GM18868 (cell line): ENCODE data around the gene RSPH1.

Experiments
- ATAC-seq: cut with Tn5 transposase; IDR thresholded peaks from one replicate; pipeline ENCODE4 v1.9.1; 2021; ENCODE audit warnings: mild to moderate bottlenecking, moderate library complexity; ENCODE audit not compliant: unreplicated experiment

RSPH1 gene

DNA sequence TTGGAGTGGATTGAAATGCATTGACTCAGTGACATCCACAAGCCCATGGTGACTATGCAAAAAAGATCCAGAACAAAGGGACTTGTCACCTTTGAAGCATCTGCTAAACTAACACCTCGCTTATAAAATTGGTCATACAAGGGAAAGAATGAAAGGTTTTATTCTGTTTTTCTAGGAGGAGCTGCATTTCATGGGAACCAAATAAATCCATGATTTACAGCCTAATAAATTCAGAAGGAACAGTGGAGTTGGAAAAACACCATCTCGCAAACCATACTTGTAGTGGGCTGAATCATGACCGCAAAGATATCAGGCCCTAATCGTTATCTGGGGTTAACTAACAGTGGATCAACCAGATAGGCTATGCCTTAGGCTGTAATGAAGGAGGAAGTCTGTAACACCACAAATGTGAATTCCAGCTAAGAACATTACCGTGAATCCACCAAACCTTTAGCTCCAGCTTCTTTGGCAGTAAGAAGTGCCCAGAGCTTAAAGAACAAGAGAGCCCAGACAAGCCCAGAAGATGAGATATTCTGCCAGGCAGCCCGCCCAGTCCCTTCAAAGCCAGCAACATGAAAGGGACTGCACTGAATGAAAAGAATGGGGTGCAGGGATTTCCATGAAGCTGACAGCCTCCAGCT lies 27.4 kb downstream of the RSPH1 start:
- no peak for ATAC-seq

DNA sequence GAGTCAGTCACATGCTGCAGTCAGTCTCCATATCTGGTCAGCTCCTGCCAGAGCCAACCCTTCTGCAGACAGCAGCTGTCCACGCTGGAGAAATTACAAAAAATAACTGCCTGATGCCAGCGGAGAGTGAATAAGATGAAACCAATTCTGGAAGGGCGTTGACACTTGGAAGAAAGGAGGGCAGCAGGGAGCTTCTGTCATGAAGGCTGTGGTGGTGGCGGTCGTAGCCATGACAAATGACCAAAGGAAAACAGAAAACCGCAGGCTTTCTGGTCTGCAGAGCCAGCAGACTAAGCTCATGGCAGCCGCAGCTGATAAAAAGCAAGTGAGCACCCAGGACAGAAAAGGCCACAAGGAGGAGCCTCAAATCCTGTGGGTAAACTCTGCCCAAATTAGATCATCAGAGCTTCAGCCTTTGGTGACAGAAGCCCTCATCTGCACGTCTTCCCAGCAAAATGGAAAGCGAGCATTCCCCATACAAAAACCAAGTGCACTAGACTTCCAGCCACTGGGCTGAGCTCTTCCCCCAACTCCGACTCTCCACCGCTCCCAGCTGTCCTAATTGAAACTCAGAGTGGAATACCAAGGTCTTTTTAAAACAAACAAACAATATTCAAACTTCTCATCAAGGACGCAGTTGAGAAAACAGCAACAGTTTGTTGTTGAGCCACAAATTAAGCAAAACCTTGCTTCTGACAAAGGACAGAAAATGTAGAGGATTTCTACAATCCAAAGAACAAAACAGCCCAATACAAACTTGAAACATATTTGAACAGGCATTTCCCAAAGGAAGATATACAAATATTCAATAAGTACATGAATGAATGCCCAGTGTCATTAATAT lies 28.7 kb downstream of the RSPH1 start:
- no peak for ATAC-seq

- no peak for ATAC-seq
Observed at GRCh38 chr21:42466700-42467099, 29.3 kb downstream of the RSPH1 start.

GRCh38 chr21:42465803-42466127 lies 30.3 kb downstream of the RSPH1 start:
- peak; percentile 35 for ATAC-seq

GRCh38 chr21:42465008-42465802 lies 30.8 kb downstream of the RSPH1 start:
- peak; percentile 21 for ATAC-seq

DNA sequence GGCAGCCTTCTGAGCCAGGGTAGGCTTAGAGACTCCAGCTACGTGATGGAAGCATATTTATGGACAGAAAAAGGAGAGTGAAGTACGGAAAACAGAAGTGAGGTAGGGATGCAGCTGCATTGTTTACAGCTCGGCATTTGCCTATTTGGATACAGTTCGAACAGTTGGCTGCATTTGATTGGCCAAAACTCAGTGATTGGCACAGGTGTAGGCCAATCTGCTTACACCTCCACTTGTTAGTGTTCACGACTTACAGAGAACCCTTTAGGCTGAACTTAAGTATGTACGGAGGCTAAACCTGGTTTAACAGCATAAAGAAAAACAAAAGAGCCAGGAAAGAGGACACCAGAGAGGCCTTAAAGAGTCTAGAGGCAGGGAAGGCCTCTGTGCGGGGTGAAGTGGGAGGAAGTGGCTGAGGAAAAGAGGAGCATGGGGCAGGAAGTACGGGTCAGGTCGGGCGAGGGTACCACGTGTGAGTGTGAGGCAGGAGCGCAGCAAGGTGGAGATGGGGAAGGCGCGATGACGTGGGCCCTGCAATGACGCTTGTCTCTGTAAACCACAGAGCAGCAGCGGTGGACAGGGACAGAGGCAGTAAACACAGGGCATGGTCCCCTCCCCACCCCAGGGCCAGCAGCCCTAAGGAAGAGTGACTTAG lies 32.0 kb downstream of the RSPH1 start:
- no peak for ATAC-seq

- no peak for ATAC-seq
Observed at GRCh38 chr21:42461881-42462877, 33.8 kb downstream of the RSPH1 start.

GRCh38 chr21:42461185-42461520 lies 34.9 kb downstream of the RSPH1 start:
- no peak for ATAC-seq

GRCh38 chr21:42460391-42461184 lies 35.4 kb downstream of the RSPH1 start:
- peak; percentile 62 for ATAC-seq

- ATAC-seq: no peak
Observed at GRCh38 chr21:42459546-42460215, 36.3 kb downstream of the RSPH1 start.

GRCh38 chr21:42459082-42459460 lies 37.0 kb downstream of the RSPH1 start:
- ATAC-seq: no peak

GRCh38 chr21:42456457-42456856 lies 39.6 kb downstream of the RSPH1 start:
- ATAC-seq: no peak

- no peak for ATAC-seq
Observed at GRCh38 chr21:42455754-42456440, 40.1 kb downstream of the RSPH1 start.

DNA sequence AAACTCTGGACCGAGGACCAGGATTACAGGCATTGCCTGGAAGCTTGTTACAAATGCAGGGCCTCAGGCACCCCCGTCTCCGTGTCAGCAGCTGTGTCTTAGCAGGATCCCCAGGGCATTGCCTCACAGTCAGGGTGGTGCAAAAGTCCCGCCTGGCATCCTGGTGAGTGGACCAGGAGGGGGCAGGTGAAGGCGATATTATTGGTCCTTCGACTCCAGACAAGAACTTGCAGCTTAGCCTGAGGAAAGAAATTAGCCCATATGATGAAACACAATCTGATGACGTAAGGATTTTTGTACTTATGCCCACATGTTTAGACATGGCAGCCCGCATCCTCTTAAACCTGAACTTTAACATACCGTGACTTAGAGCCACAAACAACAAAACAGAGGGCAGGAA lies 40.8 kb downstream of the RSPH1 start:
- ATAC-seq: no peak

GRCh38 chr21:42454786-42455185 lies 41.2 kb downstream of the RSPH1 start:
- ATAC-seq: no peak

DNA sequence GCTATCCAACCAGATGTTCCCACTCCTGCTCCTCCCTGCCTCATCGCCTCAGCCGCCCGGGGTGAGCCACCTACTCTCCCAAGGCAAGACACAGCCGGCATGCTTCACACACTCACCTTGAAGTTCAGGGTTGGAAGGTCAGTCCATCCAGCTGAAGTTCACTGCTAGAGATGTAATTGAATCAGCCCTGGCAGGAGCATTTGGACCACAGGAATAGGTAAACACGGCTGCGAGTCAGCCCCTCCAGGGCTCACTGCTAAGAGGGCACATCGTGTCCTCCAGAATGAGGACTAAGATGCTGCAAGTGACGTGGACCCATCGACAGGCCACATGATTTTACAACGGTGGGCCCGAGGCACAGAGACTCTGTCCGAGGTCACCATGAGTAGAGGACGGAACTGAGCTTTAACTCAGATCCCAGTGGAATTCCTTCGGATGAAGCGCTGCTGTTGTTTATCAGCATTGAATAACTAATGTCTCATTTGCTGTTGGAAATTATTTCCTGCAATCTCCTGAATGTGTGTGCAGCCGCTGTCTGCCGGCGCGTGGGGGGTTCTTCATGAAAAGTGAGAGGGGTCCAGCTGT lies 41.9 kb downstream of the RSPH1 start:
- no peak for ATAC-seq

GRCh38 chr21:42453224-42453985 lies 42.6 kb downstream of the RSPH1 start:
- ATAC-seq: no peak
